GM23338 (cell line): ENCODE measurements around the gene COL1A2. TPM values are rescaled to one million over a fixed set of nuclear protein-coding genes. Genes with fewer than 3 reads are reported as not detected.

ENCODE experiments used
- ATAC-seq: fragments of 200-7000 bp; cut with Tn5 transposase; 3 replicates; pipeline ENCODE4 v1.9.1; 2020
- DNase-seq: peaks from one replicate; pipeline ENCODE4 v3.0.0-alpha.2; 2015; ENCODE audit warnings: low spot score
- H2AFZ ChIP-seq: fragments of 200-600 bp; sonication (generic); 2 replicates; pipeline ENCODE4 v1.8.0; 2016; ENCODE audit warnings: antibody characterized with exemption, mild to moderate bottlenecking, moderate library complexity
- H3F3A ChIP-seq: fragments of 200-600 bp; sonication (generic); replicated peaks from 2 replicates; pipeline ENCODE4 v1.8.0; 2017; ENCODE audit warnings: antibody characterized with exemption, mixed run types, low read depth
- H3K27ac ChIP-seq: fragments of 200-600 bp; sonication (generic); 2 replicates; pipeline ENCODE4 v1.6.1; 2016; ENCODE audit warnings: low read depth
- H3K27me3 ChIP-seq: fragments of 200-600 bp; sonication (generic); 2 replicates; pipeline ENCODE4 v1.8.0; 2016; ENCODE audit warnings: mild to moderate bottlenecking, mixed run types, moderate library complexity; ENCODE audit not compliant: insufficient read depth
- H3K36me3 ChIP-seq: fragments of 200-600 bp; sonication (generic); 2 replicates; pipeline ENCODE4 v1.8.0; 2016; ENCODE audit warnings: mild to moderate bottlenecking; ENCODE audit not compliant: insufficient read depth
- H3K4me1 ChIP-seq: fragments of 200-600 bp; sonication (generic); 2 replicates; pipeline ENCODE4 v1.8.0; 2016; ENCODE audit warnings: mild to moderate bottlenecking, moderate library complexity; ENCODE audit not compliant: insufficient read depth
- H3K4me2 ChIP-seq: fragments of 200-600 bp; sonication (generic); 2 replicates; pipeline ENCODE4 v1.7.1; 2017; ENCODE audit warnings: mixed run types
- H3K4me3 ChIP-seq: fragments of 200-600 bp; sonication (generic); 2 replicates; pipeline ENCODE4 v1.6.1; 2016; ENCODE audit warnings: mixed run types
- H3K79me2 ChIP-seq: fragments of 200-600 bp; sonication (generic); replicated peaks from 2 replicates; pipeline ENCODE4 v1.8.0; 2017; ENCODE audit warnings: mild to moderate bottlenecking; ENCODE audit not compliant: insufficient read depth
- H3K9me2 ChIP-seq: fragments of 200-600 bp; sonication (generic); 2 replicates; pipeline ENCODE4 v1.8.0; 2017; ENCODE audit not compliant: insufficient read depth
- H4K20me1 ChIP-seq: fragments of 200-600 bp; sonication (generic); replicated peaks from 2 replicates; pipeline ENCODE4 v1.8.0; 2017; ENCODE audit warnings: mild to moderate bottlenecking; ENCODE audit not compliant: insufficient read depth
- H3K27ac Mint-ChIP-seq: 2 replicates; pipeline ENCODE4 v1.8.0; 2020; ENCODE audit warnings: inconsistent platforms, mild to moderate bottlenecking, moderate library complexity, mixed read lengths
- H3K27me3 Mint-ChIP-seq: 3 replicates; pipeline ENCODE4 v1.8.0; 2022; ENCODE audit warnings: low read depth, mild to moderate bottlenecking, moderate library complexity, mixed read lengths, inconsistent platforms; ENCODE audit not compliant: insufficient read depth, poor library complexity
- H3K36me3 Mint-ChIP-seq: 3 replicates; pipeline ENCODE4 v1.8.0; 2021; ENCODE audit warnings: low read depth, mild to moderate bottlenecking, inconsistent platforms, moderate library complexity, mixed read lengths
- H3K4me1 Mint-ChIP-seq: 3 replicates; pipeline ENCODE4 v1.8.0; 2020; ENCODE audit warnings: mild to moderate bottlenecking, inconsistent platforms, mixed read lengths
- H3K4me3 Mint-ChIP-seq: 3 replicates; pipeline ENCODE4 v1.8.0; 2021; ENCODE audit warnings: moderate library complexity, mild to moderate bottlenecking, inconsistent platforms, mixed read lengths
- H3K9me3 Mint-ChIP-seq: 3 replicates; pipeline ENCODE4 v1.8.0; 2020; ENCODE audit warnings: moderate library complexity, mild to moderate bottlenecking, inconsistent platforms, mixed read lengths
- CREB1 ChIP-seq: fragments of 250-450 bp; sonication (Bioruptor Pico); IDR thresholded peaks from 2 replicates; pipeline ENCODE4 v1.5.0; 2020; ENCODE audit warnings: low read depth, mild to moderate bottlenecking, moderate library complexity
- CTCF ChIP-seq, 2 experiments: fragments of 200-600 bp in 1 of 2; sonication (generic) in 1 of 2; conservative IDR thresholded peaks; 2 replicates each; pipeline versions ENCODE4 v1.5.1 to v1.6.1; 2016 to 2017; ENCODE audit warnings: antibody characterized with exemption in 2 of 2, low read depth in 2 of 2, mild to moderate bottlenecking in 2 of 2, moderate library complexity in 1 of 2
- NANOG ChIP-seq: IDR thresholded peaks from 2 replicates; pipeline ENCODE4 v1.6.1; 2016; ENCODE audit warnings: antibody characterized with exemption, borderline replicate concordance
- STAT1 ChIP-seq: IDR thresholded peaks from one replicate; pipeline ENCODE4 v1.6.1; 2016; ENCODE audit warnings: antibody characterized with exemption; ENCODE audit not compliant: unreplicated experiment
- ZNF114 ChIP-seq: fragments of 250-450 bp; sonication (Bioruptor Pico); IDR thresholded peaks from 2 replicates; pipeline ENCODE4 v1.5.0; 2020; ENCODE audit warnings: mild to moderate bottlenecking, moderate library complexity
- ZNF331 ChIP-seq: fragments of 250-450 bp; sonication (Bioruptor Pico); IDR thresholded peaks from 2 replicates; pipeline ENCODE4 v1.5.0; 2020; ENCODE audit warnings: low read depth, mild to moderate bottlenecking, moderate library complexity
- ZNF462 ChIP-seq: fragments of 250-450 bp; sonication (Bioruptor Pico); IDR thresholded peaks from 2 replicates; pipeline ENCODE4 v1.5.0; 2020; ENCODE audit warnings: mild to moderate bottlenecking, moderate library complexity
- polyA plus RNA-seq: library from polyadenylated mRNA; unstranded; fragments of >200 nt; fragmentation: Nextera tagmentation; extraction: Ambion mirVana; gene quantifications from 2 replicates; pipeline ENCODE4 v1.2.1, GENCODE V29; 2016
- total RNA-seq: library from RNA; depleted of rRNA; stranded (reverse); fragments of >200 nt; shearing (Covaris generic); gene quantifications from 2 replicates; pipeline ENCODE4 v1.2.3, GENCODE V29; 2014
- TF ChIP-seq, protein P1 (sequence below): IDR thresholded peaks from 2 replicates; pipeline ENCODE4 v1.6.1; 2016; ENCODE audit warnings: antibody characterized with exemption

Gene COL1A2
- total and polyA plus RNA-seq, 2 experiments from 2014 or later, result 32.0 to 67.0 TPM

- Histone ChIP-seq H2AFZ (no peak overlapping the region), H3K4me2 (no peak overlapping the region), H3K27me3 (no peaks in the 10 kb centered on the region), H3K79me2 (no peaks in the 10 kb centered on the region), H3K4me1 (peaks cover 3% of the 10 kb centered on the region; the same call in 1 of the 2 replicates), H3F3A (no peaks in the 10 kb centered on the region), H3K4me3 (no peak overlapping the region), H3K27ac (no peak overlapping the region), H3K9me2 (no peaks in the 10 kb centered on the region), H4K20me1 (no peaks in the 10 kb centered on the region), H3K36me3 (no peaks in the 10 kb centered on the region)
- TF ChIP-seq, protein P1, sequence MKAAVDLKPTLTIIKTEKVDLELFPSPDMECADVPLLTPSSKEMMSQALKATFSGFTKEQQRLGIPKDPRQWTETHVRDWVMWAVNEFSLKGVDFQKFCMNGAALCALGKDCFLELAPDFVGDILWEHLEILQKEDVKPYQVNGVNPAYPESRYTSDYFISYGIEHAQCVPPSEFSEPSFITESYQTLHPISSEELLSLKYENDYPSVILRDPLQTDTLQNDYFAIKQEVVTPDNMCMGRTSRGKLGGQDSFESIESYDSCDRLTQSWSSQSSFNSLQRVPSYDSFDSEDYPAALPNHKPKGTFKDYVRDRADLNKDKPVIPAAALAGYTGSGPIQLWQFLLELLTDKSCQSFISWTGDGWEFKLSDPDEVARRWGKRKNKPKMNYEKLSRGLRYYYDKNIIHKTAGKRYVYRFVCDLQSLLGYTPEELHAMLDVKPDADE, result no peak
- no peak for TF ChIP-seq CREB1 (CRISPR knock-in tag)
- TF ChIP-seq NANOG, result no peak
- TF ChIP-seq ZNF114 (CRISPR knock-in tag), result no peak
- TF ChIP-seq ZNF331 (CRISPR knock-in tag), result no peak
- TF ChIP-seq ZNF462 (CRISPR knock-in tag), result no peak
- no peak for TF ChIP-seq STAT1
- TF ChIP-seq CTCF (conservative IDR thresholded peaks at IDR 0.05; ENCODE audit: low read depth in 2 of 2), result no peak
- ATAC-seq (no peak), DNase-seq (no peak)
- peaks cover 5% of the 10 kb centered on the region; the same call in 2 of the 3 replicates for H3K9me3 Mint-ChIP-seq
- peaks cover 5% of the 10 kb centered on the region; the same call in 2 of the 3 replicates for H3K4me1 Mint-ChIP-seq
- no peaks in the 10 kb centered on the region for H3K36me3 Mint-ChIP-seq
- H3K4me3 Mint-ChIP-seq, result no peak overlapping the region
- no peak overlapping the region for H3K27ac Mint-ChIP-seq
- no peaks in the 10 kb centered on the region for H3K27me3 Mint-ChIP-seq
Measured at GRCh38 chr7:94355454-94355853, 39.2 kb upstream of the COL1A2 start.
